ENCODE data around the gene CHRDL2.
"Not testable (repeated sequence)": the region's sequence is repeated elsewhere in the genome, so short reads cannot be mapped to it uniquely, and the experiment has no call there.

Gene CHRDL2

DNA sequence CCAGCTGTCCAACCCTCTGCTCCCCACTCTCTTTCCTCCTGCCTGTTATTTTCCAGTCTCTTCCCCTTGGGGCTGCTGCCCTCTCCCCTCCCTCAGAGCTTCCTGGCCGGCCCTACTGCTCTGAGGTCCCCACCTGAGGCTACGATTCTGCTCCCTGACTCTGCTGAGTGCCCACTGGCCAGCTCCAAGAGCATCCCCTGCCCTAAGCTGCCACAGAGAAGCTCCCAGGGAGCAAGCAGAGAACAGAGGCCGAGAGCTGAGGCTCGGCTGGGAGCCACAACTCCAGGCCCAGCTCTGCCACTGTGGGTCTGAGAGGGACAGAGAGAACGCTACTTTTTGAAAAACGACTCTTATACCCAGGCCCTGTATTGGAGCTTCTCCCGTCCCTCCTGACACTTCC lies 61.1 kb downstream of the CHRDL2 start:
- no peak for DNase-seq (ENCODE audit: low spot score)

DNA sequence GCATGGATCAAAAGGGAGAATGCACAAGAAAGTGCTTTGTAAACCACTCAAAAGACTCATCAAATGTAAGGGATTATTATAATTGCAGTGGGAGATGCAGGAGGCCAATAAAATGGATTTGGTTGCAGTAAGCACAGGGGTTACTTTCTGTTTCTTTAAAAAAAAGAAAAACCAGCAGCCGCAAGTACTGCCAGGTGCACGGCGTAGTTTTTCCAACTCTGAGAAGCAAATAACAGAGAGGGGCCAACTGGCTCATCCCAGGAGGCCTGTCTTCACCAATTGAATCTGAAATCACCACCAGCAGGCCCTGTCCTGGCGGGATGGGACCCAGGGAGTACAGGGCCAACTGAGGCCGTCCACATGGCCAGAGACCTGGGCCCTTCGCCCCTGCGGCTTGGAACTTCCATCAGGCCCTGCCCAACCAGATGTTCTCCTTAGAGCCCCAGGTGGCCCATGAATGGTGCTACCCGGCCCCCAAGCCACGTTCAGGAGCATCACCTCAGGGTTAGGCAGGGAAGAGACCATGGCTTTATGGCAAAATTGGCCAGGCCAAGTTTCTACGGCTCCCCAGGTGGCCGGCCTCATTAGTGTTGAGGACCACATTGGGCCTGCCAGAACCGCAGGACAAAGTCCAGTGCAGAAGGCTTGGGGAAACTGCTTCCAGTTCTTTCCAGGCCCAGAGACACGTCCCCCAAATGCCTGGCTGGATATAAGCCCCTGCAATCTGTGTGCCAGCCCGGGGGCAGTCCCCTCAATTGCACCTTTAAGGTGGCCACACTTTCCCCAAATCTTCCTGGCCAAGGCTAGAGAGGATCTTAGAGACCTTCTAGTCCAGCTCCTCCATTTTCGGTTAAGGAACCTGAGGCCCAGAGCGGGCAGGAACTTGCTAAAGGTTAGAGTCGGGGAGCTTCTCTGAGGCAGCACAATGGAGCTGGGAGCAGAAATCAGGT lies 61.7 kb downstream of the CHRDL2 start:
- no peak for DNase-seq (ENCODE audit: low spot score)

DNA sequence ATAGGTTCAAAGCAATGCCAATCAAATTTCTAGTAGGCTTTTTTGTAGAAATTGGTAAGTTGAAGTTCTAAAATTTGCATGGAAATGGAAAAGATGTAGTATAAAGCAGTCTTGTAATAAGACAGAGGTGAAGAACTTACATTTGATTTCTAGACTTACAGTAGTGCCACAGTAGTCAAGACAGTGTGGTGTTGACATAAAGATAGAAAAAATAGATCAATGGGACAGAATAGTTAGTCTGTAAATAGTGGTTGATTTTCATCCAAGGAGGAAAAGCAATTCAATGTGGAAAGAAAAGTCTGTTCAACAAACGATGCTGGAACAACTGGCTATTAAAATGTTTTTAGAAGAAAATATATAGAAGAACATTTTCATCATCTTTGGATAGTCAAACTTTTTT lies 67.9 kb downstream of the CHRDL2 start:
- DNase-seq (ENCODE audit: low spot score), result no peak

DNA sequence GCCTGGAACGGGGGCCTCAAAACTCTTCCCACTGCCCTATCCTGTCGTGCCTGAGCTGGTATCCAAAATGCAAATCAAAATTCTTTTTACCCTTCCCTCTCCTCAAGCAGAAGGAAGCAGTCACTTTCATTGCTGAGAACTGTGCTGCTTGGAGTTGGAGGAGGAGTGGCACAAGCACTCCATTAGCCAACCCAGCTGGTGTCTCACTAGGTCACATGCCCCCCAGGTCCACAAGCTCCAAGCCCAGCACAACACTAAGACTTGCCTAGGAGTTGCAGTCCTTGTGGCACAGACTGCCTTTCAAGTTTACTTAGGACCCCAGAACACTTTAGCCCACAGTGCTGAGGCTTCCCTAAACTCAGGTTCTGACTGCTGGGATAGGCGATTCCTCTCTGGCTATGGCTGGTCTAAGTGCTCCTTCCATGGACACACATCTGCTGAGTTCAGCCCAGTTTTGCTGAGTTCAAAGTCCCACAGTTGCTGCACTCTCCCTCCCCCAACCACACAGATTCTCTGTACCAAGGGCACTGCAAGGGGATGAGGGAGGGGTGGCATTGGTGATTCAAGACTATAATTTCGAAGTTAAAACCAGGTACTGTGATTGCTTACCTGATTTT lies 68.6 kb downstream of the CHRDL2 start:
- no peak for DNase-seq (ENCODE audit: low spot score)

DNA sequence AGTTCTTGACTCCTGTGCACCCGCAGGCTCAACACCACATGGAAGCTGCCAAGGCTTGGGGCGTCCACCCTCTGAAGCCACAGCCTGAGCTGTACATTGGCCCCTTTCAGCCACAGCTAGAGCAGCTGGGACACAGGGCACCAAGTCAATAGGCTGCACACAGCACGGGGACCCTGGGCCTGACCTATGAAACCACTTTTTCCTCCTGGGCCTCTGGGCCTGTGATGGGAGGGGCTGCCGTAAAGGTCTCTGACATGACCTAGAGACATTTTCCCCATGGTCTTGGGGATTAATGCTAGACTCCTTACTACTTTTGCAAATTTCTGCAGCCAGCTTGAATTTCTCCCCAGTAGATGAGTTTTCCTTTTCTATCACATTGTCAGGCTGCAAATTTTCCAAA lies 72.1 kb downstream of the CHRDL2 start:
- DNase-seq (ENCODE audit: low spot score), result not testable (repeated sequence)

DNA sequence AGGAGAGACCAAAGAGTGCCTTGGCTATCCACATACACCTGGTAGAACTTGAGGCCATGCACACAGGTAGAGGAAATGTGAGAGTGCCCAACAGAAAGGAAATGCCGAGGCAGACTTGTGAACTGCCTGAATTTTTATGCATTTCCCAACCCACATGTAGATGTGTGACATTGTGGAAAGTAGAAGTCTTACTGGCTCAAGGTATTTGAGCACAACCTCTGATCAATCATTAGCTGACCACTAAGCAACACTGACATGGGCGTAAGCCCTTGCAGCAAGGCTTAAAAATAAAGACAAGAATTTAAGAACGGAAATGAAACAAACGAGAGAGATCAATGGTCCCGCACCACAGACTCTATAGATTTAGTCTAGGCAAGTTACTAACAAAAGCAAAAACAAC lies 76.2 kb downstream of the CHRDL2 start:
- DNase-seq (ENCODE audit: low spot score), result no peak

DNA sequence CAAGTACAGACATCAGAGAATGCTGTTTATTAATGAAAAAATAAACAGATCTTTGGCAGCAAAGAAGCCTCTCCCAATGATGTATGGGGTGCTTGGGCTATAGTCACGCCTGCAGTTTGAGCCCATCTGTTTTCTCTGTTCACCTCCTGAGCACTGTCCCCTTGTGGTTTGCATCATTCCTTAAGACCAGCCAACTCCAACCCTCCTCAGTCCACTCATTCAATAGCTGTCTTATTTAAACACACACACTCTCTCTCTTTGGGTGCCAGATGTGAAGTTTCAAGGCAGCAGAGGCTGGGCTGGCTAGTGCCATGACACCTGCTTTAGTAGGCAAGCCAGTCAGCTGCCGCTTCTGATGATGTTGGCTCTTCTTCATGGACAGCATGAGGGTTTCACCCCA lies 80.7 kb downstream of the CHRDL2 start:
- DNase-seq (ENCODE audit: low spot score), result no peak

DNA sequence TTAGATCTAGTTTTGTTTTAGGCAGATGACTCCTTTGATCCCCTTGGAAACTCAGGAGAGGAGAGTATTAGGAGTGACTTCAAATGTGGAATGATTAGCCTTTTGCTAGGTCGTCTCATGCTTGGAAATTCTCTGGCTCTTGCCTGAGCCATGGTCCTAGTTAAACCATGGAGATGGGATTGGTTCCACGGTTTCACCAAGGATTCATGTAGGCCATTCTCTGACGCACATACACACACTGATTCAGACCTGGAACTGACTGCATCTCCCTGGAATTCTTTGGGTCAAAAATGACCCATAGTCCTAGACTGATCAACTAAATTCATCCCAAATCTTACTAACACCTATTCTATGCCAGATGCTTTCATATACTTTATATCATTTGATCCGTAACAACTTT lies 82.3 kb downstream of the CHRDL2 start:
- DNase-seq (ENCODE audit: low spot score), result no peak

DNA sequence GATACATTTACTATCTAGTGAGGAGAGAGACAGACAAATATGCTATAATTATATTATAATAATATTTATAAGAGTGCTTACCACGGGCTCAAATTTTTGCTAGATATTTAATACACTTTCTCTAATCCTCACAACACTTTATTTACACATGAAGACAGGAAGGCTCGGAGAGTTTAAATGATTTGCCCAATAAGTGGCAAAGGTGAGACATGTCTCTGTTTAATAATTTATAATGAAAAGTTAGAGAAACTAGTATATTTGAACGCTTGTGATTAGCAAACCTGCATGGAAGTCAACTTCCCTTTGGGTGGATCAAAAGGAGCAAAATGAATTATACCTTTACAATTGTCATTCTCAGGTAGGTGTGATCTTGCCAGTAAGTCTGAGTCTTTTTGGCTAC lies 83.4 kb downstream of the CHRDL2 start:
- no peak for DNase-seq (ENCODE audit: low spot score)

DNA sequence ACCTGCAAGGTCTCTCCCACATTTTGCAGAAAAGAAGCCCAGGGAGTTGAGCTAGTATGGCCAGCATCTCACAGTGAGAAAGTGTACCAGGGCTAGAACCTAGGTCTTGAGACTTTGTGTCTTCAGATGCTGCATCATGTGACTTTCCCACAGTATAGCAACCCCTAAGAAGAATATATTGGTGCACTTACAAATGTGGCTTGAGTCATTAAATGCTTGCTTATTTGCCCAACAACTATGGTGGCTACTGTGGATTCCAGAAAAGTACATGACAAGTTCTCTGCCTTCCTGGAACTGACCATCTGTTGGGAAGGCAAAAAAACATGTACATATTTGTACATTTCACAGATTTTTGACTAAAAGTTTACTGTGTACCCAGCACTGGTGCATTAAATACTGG lies 83.8 kb downstream of the CHRDL2 start:
- DNase-seq (ENCODE audit: low spot score), result no peak

DNA sequence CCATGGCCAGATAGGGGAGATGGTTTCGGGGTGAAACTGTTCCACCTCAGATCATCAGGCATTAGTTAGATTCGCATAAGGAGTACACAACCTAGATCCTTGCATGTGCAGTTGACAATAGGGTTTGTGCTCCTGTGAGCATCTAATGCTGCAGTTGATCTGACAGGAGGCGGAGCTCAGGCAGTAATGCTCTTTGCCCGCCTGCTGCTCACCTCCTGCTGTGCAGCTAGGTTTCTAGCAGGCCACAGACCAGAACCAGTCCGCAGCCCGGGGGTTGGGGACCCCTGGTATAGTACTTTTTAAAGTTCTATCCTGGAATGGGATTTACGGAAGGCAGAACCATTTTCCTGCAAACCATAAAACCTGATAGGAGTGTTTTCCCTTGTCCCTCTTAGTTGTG lies 84.3 kb downstream of the CHRDL2 start:
- no peak for DNase-seq (ENCODE audit: low spot score)

All from CD4-positive, alpha-beta T cell treated with Interleukin-2 at 100 ng/mL for 4 hours (primary cell).